Stomach smooth muscle (tissue), 2 donors: Measurements from ENCODE around the gene XRCC4.

Experiments
- H3K27ac ChIP-seq: one replicate; pipeline ENCODE4 v1.7.0; 2013; ENCODE audit warnings: mild to moderate bottlenecking, low read length, inconsistent platforms
- H3K27me3 ChIP-seq, 2 donors: one replicate each; pipeline ENCODE4 v1.7.0; 2013; ENCODE audit warnings: low read length in 2 of 2; ENCODE audit not compliant: insufficient read depth in 2 of 2, control insufficient read depth in 1 of 2
- H3K36me3 ChIP-seq, 2 donors: one replicate each; pipeline ENCODE4 v1.7.0; 2013; ENCODE audit warnings: low read length in 2 of 2; ENCODE audit not compliant: control insufficient read depth in 2 of 2, insufficient read depth in 2 of 2
- H3K4me1 ChIP-seq: one replicate; pipeline ENCODE4 v1.7.0; 2013; ENCODE audit warnings: low read length; ENCODE audit not compliant: control insufficient read depth, insufficient read depth
- H3K4me3 ChIP-seq, 2 donors: one replicate each; pipeline ENCODE4 v1.7.0; 2013; ENCODE audit warnings: low read length in 2 of 2
- H3K9ac ChIP-seq, 2 donors: one replicate each; pipeline ENCODE4 v1.7.0; 2013; ENCODE audit warnings: low read length in 2 of 2, mild to moderate bottlenecking in 1 of 2
- H3K9me3 ChIP-seq, 2 donors: one replicate each; pipeline ENCODE4 v1.7.0; 2013; ENCODE audit warnings: low read length in 2 of 2; ENCODE audit not compliant: control insufficient read depth in 2 of 2
- donor health status: healthy.
- donor health status: Pancreatic carcinoma.

The XRCC4 gene

DNA sequence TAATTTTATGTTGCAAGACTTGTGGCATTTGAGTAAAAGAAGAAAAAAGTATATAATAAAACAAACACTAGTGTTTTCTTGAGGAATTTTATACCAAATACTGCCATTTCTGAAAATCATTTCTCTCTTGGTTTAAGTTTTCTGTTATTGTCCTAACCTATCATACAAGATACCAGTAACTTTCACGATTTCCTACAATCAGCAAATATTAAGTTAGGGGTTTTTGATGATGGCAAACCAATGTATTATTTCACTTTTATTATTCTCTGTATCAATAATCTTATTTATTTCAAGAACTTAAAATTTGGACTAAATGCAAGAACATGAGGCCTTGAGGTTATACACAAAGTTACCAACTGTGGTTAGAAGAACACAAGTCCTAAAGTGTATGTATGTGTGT lies 285.2 kb downstream of the XRCC4 start:
- no peak overlapping the region for H3K4me3 ChIP-seq
- no peaks in the 10 kb centered on the region for H3K4me1 ChIP-seq
- H3K27ac ChIP-seq, result no peak overlapping the region
- no peaks in the 10 kb centered on the region for H3K27me3 ChIP-seq
- no peaks in the 10 kb centered on the region for H3K36me3 ChIP-seq
- no peak overlapping the region for H3K9ac ChIP-seq
- H3K9me3 ChIP-seq, result peaks cover 0 to 3% of the 10 kb centered on the region in 2 donors

- H3K9me3 ChIP-seq, result peaks cover 0 to 3% of the 10 kb centered on the region in 2 donors
- H3K36me3 ChIP-seq, result no peaks in the 10 kb centered on the region
- H3K27me3 ChIP-seq, result no peaks in the 10 kb centered on the region
- no peak overlapping the region for H3K9ac ChIP-seq
- H3K4me1 ChIP-seq, result no peaks in the 10 kb centered on the region
- H3K4me3 ChIP-seq, result no peak overlapping the region
- H3K27ac ChIP-seq, result no peak overlapping the region
Observed at GRCh38 chr5:83363111-83363885, 286.0 kb downstream of the XRCC4 start.

GRCh38 chr5:83363886-83364275 lies 286.5 kb downstream of the XRCC4 start:
- Histone ChIP-seq H3K9me3 (peaks cover 0 to 3% of the 10 kb centered on the region in 2 donors), H3K36me3 (no peaks in the 10 kb centered on the region), H3K4me1 (no peaks in the 10 kb centered on the region), H3K4me3 (no peak overlapping the region), H3K27me3 (no peaks in the 10 kb centered on the region), H3K27ac (no peak overlapping the region), H3K9ac (no peak overlapping the region)

DNA sequence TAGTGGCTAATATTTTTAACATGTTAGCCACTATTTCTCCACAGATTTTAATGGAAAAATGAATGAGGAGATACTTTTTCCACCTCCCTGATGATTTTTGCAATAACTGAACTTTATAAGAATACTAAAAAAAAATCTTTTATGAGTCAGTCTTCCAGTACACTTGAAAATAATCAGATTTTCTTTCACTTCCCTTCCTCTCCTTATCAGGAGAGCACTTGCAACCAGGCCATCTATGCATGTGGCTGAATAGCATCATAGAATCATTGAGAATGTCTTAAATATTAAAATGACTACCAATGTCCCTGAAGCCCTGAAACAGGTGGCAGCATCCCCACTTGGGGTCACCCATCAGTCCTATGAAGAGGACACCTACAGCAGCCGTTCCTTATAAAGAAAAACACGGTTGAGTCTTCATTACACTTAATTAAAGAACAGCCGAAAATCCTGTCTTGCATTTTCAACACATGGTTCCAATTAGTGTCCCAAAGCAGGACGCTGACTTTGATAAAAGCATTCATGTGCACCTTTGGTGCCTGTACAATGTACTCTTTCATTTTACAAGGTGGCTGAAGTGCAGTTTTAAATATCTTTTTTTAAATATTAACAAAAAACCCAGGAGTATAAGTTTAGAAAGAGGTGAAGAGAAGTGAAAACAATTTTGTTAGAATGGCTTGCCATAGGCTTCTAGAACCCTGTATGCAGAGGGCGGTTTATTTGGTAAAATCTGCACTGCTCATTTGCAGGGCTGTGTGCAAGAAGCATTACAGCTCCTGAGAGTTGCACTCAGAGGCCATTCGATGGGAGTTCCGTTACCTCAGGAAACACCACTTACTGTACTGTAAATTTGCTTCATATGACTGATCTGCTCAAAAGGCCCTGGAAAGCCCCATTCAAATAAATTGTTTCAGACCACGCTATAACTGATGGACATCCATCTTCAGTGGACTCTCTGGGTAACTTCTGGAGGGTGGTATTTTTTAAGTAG lies 287.3 kb downstream of the XRCC4 start:
- H3K4me3 ChIP-seq, result no peak overlapping the region
- H3K9ac ChIP-seq, result no peak overlapping the region
- no peak overlapping the region for H3K27ac ChIP-seq
- no peaks in the 10 kb centered on the region for H3K27me3 ChIP-seq
- no peaks in the 10 kb centered on the region for H3K4me1 ChIP-seq
- peaks cover 0 to 3% of the 10 kb centered on the region in 2 donors for H3K9me3 ChIP-seq
- no peaks in the 10 kb centered on the region for H3K36me3 ChIP-seq

- H3K4me1 ChIP-seq, result no peaks in the 10 kb centered on the region
- no peak overlapping the region for H3K27ac ChIP-seq
- H3K9me3 ChIP-seq, result no peaks in the 10 kb centered on the region
- H3K36me3 ChIP-seq, result no peaks in the 10 kb centered on the region
- no peaks in the 10 kb centered on the region for H3K27me3 ChIP-seq
- no peak overlapping the region for H3K9ac ChIP-seq
- H3K4me3 ChIP-seq, result no peak overlapping the region
Observed at GRCh38 chr5:83368319-83368718, 291.0 kb downstream of the XRCC4 start.

DNA sequence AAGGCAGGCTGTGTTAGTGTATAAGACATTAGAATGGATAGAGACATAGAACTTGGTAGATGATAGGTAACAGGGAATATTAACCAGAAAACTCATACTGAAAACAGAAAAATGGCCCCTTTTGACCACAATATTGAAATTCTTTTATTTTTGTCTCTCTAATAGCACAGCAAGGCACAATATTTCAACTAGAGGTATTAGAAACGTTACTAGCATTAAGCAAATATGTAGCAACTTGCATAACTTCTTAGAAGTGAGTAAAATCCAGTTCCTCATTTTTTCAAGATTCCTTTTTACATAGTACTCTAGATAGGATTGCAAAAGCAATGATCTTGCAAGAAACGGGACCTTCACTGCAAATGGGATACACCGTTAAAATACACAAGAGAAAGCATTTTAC lies 291.5 kb downstream of the XRCC4 start:
- Histone ChIP-seq H3K27me3 (no peaks in the 10 kb centered on the region), H3K36me3 (no peaks in the 10 kb centered on the region), H3K4me3 (no peak overlapping the region), H3K9ac (no peak overlapping the region), H3K4me1 (no peaks in the 10 kb centered on the region), H3K27ac (no peak overlapping the region), H3K9me3 (no peaks in the 10 kb centered on the region)

- no peaks in the 10 kb centered on the region for H3K36me3 ChIP-seq
- H3K27me3 ChIP-seq, result no peaks in the 10 kb centered on the region
- no peaks in the 10 kb centered on the region for H3K4me1 ChIP-seq
- no peak overlapping the region for H3K9ac ChIP-seq
- H3K4me3 ChIP-seq, result no peak overlapping the region
- H3K27ac ChIP-seq, result no peak overlapping the region
- no peaks in the 10 kb centered on the region for H3K9me3 ChIP-seq
Observed at GRCh38 chr5:83370957-83371356, 293.6 kb downstream of the XRCC4 start.

DNA sequence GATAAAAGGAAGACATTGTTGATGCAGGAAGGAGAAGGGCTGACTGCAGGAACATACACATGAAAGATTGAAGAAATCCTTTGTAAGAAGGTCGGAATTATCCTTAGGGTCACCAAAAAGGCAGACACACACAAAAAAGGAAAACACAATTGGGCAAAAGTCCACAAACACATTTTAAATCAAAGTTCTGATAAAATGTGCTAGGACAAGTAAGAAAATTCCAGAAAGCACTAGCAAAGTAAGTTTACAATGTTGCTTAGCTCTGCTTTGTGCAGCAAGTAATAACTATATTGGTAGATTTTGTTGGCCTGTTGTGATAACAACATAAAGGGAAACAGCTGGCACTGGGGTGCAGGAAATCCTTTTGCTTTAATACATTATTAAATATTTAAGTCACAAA lies 294.4 kb downstream of the XRCC4 start:
- Histone ChIP-seq H3K4me3 (no peak overlapping the region), H3K36me3 (no peaks in the 10 kb centered on the region), H3K9me3 (no peaks in the 10 kb centered on the region), H3K27me3 (no peaks in the 10 kb centered on the region), H3K27ac (no peak overlapping the region), H3K9ac (no peak overlapping the region), H3K4me1 (no peaks in the 10 kb centered on the region)

DNA sequence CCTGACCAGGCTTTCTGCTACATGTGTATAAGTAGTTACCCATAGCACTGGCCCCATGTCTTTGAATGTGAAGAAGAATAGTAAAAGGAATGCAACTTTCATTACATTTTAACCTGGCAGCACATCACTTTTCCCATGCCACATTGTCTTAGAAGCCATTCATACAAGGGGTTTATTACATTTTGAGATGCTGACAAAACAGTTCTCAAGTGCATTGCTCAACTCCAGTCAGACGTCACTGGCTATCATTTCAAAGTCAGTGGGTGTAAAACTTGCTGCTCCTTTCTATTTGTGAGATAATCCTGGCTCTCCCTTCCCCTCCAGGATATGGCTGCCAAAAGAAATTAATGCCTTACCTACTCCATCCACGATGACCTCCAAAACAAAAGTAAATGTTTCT lies 297.2 kb downstream of the XRCC4 start:
- Histone ChIP-seq H3K27me3 (no peaks in the 10 kb centered on the region), H3K4me3 (no peak overlapping the region), H3K9ac (no peak overlapping the region), H3K36me3 (no peaks in the 10 kb centered on the region), H3K9me3 (no peaks in the 10 kb centered on the region), H3K4me1 (no peaks in the 10 kb centered on the region), H3K27ac (no peak overlapping the region)

DNA sequence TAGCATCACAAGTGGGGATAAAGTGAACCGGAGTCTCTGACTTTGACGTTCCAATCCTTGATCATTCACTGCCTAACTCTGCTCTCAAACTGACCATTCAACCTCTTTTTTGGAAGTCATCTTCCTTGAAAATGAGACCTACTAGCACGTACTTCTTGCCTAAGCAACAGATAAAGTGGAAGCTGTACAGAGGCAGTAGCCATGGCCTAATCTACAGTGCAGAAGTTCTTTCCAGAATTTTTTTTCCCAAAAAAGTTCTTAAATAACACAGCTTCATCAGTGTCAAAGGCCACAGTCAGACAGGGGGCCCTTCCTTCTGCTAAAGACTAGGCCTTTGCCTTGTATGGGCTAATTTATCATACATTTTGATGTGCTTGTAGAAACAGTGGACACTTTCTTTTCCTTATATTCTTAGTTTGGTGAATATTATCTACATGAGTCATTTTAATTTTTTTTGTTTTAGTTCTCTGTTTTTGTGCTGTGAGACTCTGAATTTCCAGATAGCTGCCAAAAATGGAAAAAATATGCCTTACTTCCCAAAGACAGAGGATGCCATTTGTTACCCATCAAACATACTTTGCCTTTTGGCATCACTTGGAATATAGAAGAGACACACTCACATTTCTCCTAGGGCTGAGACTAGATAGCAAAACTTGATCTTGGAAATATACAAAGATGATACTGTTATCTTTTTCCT lies 297.9 kb downstream of the XRCC4 start:
- Histone ChIP-seq H3K4me3 (no peak overlapping the region), H3K9ac (no peak overlapping the region), H3K4me1 (no peaks in the 10 kb centered on the region), H3K27me3 (no peaks in the 10 kb centered on the region), H3K27ac (no peak overlapping the region), H3K9me3 (no peaks in the 10 kb centered on the region), H3K36me3 (no peaks in the 10 kb centered on the region)
